Mesodermal cell (in vitro differentiated cells): ENCODE measurements around the gene AKT2.

ENCODE experiments used
- H3K27ac ChIP-seq: 2 replicates; pipeline ENCODE4 v1.7.0; 2013; ENCODE audit warnings: mild to moderate bottlenecking, low read depth, low read length, moderate library complexity; ENCODE audit not compliant: severe bottlenecking
- H3K36me3 ChIP-seq: 2 replicates; pipeline ENCODE4 v1.7.1; 2013; ENCODE audit warnings: mild to moderate bottlenecking, low read length, moderate library complexity; ENCODE audit not compliant: control insufficient read depth, insufficient read depth
- H3K4me1 ChIP-seq: one replicate; pipeline ENCODE4 v1.7.1; 2013; ENCODE audit warnings: mild to moderate bottlenecking, low read length; ENCODE audit not compliant: insufficient read depth, control insufficient read depth, poor library complexity, severe bottlenecking
- H3K4me3 ChIP-seq: 2 replicates; pipeline ENCODE4 v1.7.0; 2013; ENCODE audit warnings: low read length, control low read depth, mild to moderate bottlenecking; ENCODE audit not compliant: insufficient read depth, poor library complexity, severe bottlenecking; ENCODE audit errors: extremely low read depth
- H3K9me3 ChIP-seq: 2 replicates; pipeline ENCODE4 v1.7.1; 2013; ENCODE audit warnings: mild to moderate bottlenecking, low read length, moderate library complexity; ENCODE audit not compliant: control insufficient read depth
- WGBS, 2 experiments: methylation state at CpG; one replicate each; pipeline ENCODE4 v1.1.5; 2013; ENCODE audit warnings: missing lambda C conversion rate in 2 of 2; ENCODE audit not compliant: insufficient coverage in 2 of 2; 5-methylcytosine and 5-hydroxymethylcytosine counted together

Gene AKT2

GRCh38 chr19:40251991-40252390 is 33.2 kb downstream of the AKT2 start:
- H3K4me1 ChIP-seq, result no peaks in the 10 kb centered on the region
- H3K36me3 ChIP-seq, result peaks cover 74% of the 10 kb centered on the region
- H3K9me3 ChIP-seq, result no peaks in the 10 kb centered on the region
- no peak overlapping the region for H3K4me3 ChIP-seq
- no peak overlapping the region for H3K27ac ChIP-seq
- 69 to 89% methylated on average over 3 of the region's 4 CpGs for WGBS, 2 experiments

GRCh38 chr19:40251244-40251643 is 33.9 kb downstream of the AKT2 start:
- Histone ChIP-seq H3K9me3 (no peaks in the 10 kb centered on the region), H3K36me3 (peaks cover 67% of the 10 kb centered on the region), H3K4me3 (no peak overlapping the region), H3K27ac (no peak overlapping the region), H3K4me1 (no peaks in the 10 kb centered on the region)

- no peak overlapping the region for H3K27ac ChIP-seq
- H3K36me3 ChIP-seq, result peaks cover 56% of the 10 kb centered on the region
- no peaks in the 10 kb centered on the region for H3K9me3 ChIP-seq
- no peak overlapping the region for H3K4me3 ChIP-seq
- H3K4me1 ChIP-seq, result no peaks in the 10 kb centered on the region
- 96% methylated on average over 11 of the region's 11 CpGs for WGBS, 2 experiments
Observed at GRCh38 chr19:40249781-40250180, 35.4 kb downstream of the AKT2 start.

GRCh38 chr19:40249201-40249600 is 35.9 kb downstream of the AKT2 start:
- H3K9me3 ChIP-seq, result no peaks in the 10 kb centered on the region
- 89 to 90% methylated on average over 7 to 8 of the region's 10 CpGs for WGBS, 2 experiments
- peaks cover 55% of the 10 kb centered on the region for H3K36me3 ChIP-seq
- H3K4me3 ChIP-seq, result no peak overlapping the region
- H3K4me1 ChIP-seq, result no peaks in the 10 kb centered on the region
- no peak overlapping the region for H3K27ac ChIP-seq

- peaks cover 43% of the 10 kb centered on the region for H3K36me3 ChIP-seq
- H3K4me3 ChIP-seq, result no peak overlapping the region
- H3K9me3 ChIP-seq, result no peaks in the 10 kb centered on the region
- no peaks in the 10 kb centered on the region for H3K4me1 ChIP-seq
- no peak overlapping the region for H3K27ac ChIP-seq
- 91 to 96% methylated on average over 12 of the region's 12 CpGs for WGBS, 2 experiments
Observed at GRCh38 chr19:40247735-40248262, 37.3 kb downstream of the AKT2 start.

- no peak overlapping the region for H3K27ac ChIP-seq
- 91 to 96% methylated on average over 6 of the region's 6 CpGs for WGBS, 2 experiments
- H3K36me3 ChIP-seq, result peaks cover 42% of the 10 kb centered on the region
- H3K9me3 ChIP-seq, result no peaks in the 10 kb centered on the region
- H3K4me3 ChIP-seq, result no peak overlapping the region
- no peaks in the 10 kb centered on the region for H3K4me1 ChIP-seq
Observed at GRCh38 chr19:40247178-40247577, 38.0 kb downstream of the AKT2 start.

- H3K9me3 ChIP-seq, result no peaks in the 10 kb centered on the region
- H3K4me3 ChIP-seq, result no peak overlapping the region
- 95 to 97% methylated on average over 5 to 9 of the region's 16 CpGs for WGBS, 2 experiments
- H3K27ac ChIP-seq, result no peak overlapping the region
- H3K36me3 ChIP-seq, result peaks cover 40% of the 10 kb centered on the region
- no peaks in the 10 kb centered on the region for H3K4me1 ChIP-seq
Observed at GRCh38 chr19:40246292-40247073, 38.7 kb downstream of the AKT2 start.

GRCh38 chr19:40245506-40246128 is 39.5 kb downstream of the AKT2 start:
- WGBS, 2 experiments, result 95% methylated on average over 4 to 7 of the region's 9 CpGs
- Histone ChIP-seq H3K4me1 (no peaks in the 10 kb centered on the region), H3K27ac (no peak overlapping the region), H3K9me3 (no peaks in the 10 kb centered on the region), H3K4me3 (no peak overlapping the region), H3K36me3 (peaks cover 40% of the 10 kb centered on the region)

GRCh38 chr19:40244579-40245317 is 40.4 kb downstream of the AKT2 start:
- no peak overlapping the region for H3K4me3 ChIP-seq
- no peaks in the 10 kb centered on the region for H3K9me3 ChIP-seq
- no peak overlapping the region for H3K27ac ChIP-seq
- H3K4me1 ChIP-seq, result no peaks in the 10 kb centered on the region
- H3K36me3 ChIP-seq, result peaks cover 40% of the 10 kb centered on the region
- WGBS, 2 experiments, result 93% methylated on average over 10 to 11 of the region's 12 CpGs

GRCh38 chr19:40243181-40243580 is 42.0 kb downstream of the AKT2 start:
- 90 to 93% methylated on average over 1 to 2 of the region's 2 CpGs for WGBS, 2 experiments
- peaks cover 49% of the 10 kb centered on the region for H3K36me3 ChIP-seq
- H3K9me3 ChIP-seq, result no peaks in the 10 kb centered on the region
- H3K27ac ChIP-seq, result no peak overlapping the region
- H3K4me3 ChIP-seq, result no peak overlapping the region
- no peaks in the 10 kb centered on the region for H3K4me1 ChIP-seq
